Thyroid gland (tissue), 4 donors: Measurements from ENCODE around the gene KLHL36. TPM values are rescaled to one million over a fixed set of nuclear protein-coding genes. Genes with fewer than 3 reads are reported as not detected.
A peak's percentile ranks its signal among the peaks of the same experiment; 100 is the strongest.

ENCODE experiments used
- DNase-seq, 2 donors: peaks; one replicate each; pipeline ENCODE4 v3.0.0-alpha.2; 2019
- H3K27ac ChIP-seq, 3 donors: fragments of 200-600 bp; sonication (generic); 1 replicate in 2 of 3; 2 replicates in 1 of 3; pipeline ENCODE4 v1.5.1; 2016 to 2019; ENCODE audit warnings: mild to moderate bottlenecking in 1 of 3, moderate library complexity in 1 of 3
- H3K27me3 ChIP-seq: fragments of 200-600 bp; sonication (generic); one replicate; pipeline ENCODE4 v1.5.1; 2019
- H3K36me3 ChIP-seq, 2 donors: fragments of 200-600 bp; sonication (generic); one replicate each; pipeline ENCODE4 v1.5.1; 2016 to 2019
- H3K4me1 ChIP-seq, 2 donors: fragments of 200-600 bp; sonication (generic); one replicate each; pipeline ENCODE4 v1.5.1; 2017 to 2019
- H3K4me3 ChIP-seq, 3 donors: fragments of 200-600 bp; sonication (generic); replicated peaks in 1 of 3; 1 replicate in 2 of 3; 2 replicates in 1 of 3; pipeline ENCODE4 v1.5.1; 2016; ENCODE audit warnings: mild to moderate bottlenecking in 1 of 3
- H3K9me3 ChIP-seq: fragments of 200-600 bp; sonication (generic); one replicate; pipeline ENCODE4 v1.5.1; 2017
- POLR2A ChIP-seq, 2 donors: fragments of 450-650 bp; IDR thresholded peaks; one replicate each; pipeline ENCODE4 v1.6.1; 2017; ENCODE audit warnings: antibody characterized with exemption in 2 of 2, mild to moderate bottlenecking in 2 of 2, moderate library complexity in 1 of 2
- WGBS, 2 donors: methylation state at CpG; one replicate each; pipeline ENCODE4 v1.1.5; 2017; 5-methylcytosine and 5-hydroxymethylcytosine counted together
- intact Hi-C: fragments of 100-400 bp; cut with DNase I; formaldehyde crosslinking; loops from one replicate; pipeline ENCODE4 v1.15.1; 2023
- total RNA-seq, 4 donors: library from RNA; depleted of rRNA; stranded (reverse); fragments of >200 nt; gene quantifications; one replicate each; pipeline ENCODE4 v1.2.3, GENCODE V29; 2016
- TF ChIP-seq, protein P1 (sequence below), 6 experiments: fragments of 200-600 bp in 3 of 6; fragments of 450-650 bp in 3 of 6; sonication (generic) in 3 of 6; IDR thresholded peaks; one replicate each; pipeline ENCODE4 v1.5.1; 2016 to 2019; ENCODE audit warnings: antibody characterized with exemption in 6 of 6, mild to moderate bottlenecking in 2 of 6, inconsistent platforms in 1 of 6, moderate library complexity in 1 of 6

The KLHL36 gene
- 100 to 1,000 TPM in 1 of 4 donors, 10 to 100 TPM in 3; 61.7 to 107 (median 78.0) TPM for total RNA-seq

DNA sequence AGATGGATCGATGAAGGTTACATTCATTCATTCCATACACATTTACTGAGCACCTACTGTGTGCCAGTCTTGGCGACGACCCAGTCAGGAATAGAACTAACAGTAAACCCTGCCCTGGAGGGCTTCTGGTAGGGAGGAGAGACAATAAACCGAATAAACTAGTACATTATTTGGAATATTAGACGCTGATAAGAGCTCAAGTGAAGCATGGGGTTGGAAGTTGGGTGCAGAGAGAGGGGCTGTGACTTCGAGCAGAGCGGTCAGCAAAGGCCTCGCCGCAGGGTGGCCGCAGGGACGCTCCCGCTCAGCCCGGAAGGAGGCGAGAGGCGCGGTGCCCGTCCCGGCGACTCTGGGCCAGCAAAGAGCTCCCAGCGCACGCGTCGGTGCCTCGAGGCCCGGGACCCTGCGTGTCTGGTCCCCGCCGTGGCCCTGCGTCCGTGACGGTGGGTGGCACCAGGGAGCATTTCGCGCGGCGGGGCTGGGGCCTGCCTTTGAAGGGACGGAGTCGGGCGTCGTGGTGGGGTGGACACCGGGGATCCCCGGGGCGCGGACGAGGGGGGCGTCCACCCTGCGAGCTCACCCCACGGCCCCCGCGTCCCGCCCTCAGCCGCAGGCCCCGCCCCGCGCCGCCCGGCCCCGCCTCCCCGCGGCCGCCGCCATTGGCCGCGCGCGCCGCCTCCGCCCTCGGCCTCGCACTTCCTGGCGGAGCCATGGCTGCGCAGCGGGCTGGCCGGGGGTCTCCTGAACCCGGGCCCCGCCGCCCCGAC lies at the start of gene KLHL36:
KLHL36 (plus strand) TSS at position 684 of the 767 bp plus-strand sequence. CDS start 2,357 bp downstream, outside the sequence.
- intact Hi-C loops = no loop called here
- Histone ChIP-seq H3K27ac (peak within 1 kb of the TSS; percentile 81 to 86 (median 83)), H3K4me3 (peak within 1 kb of the TSS in 2 of 3 donors; percentile 36 to 48), H3K4me1 (peaks cover 15 to 19% of the 10 kb centered on the region in 2 donors), H3K36me3 (peaks cover 5% of the 10 kb centered on the region in 2 donors), H3K27me3 (no peaks in the 10 kb centered on the region), H3K9me3 (no peaks in the 10 kb centered on the region)
- peak; percentile 53 to 58 for DNase-seq
- no peak for TF ChIP-seq POLR2A (IDR thresholded peaks at IDR 0.05)
- TF ChIP-seq, protein P1, sequence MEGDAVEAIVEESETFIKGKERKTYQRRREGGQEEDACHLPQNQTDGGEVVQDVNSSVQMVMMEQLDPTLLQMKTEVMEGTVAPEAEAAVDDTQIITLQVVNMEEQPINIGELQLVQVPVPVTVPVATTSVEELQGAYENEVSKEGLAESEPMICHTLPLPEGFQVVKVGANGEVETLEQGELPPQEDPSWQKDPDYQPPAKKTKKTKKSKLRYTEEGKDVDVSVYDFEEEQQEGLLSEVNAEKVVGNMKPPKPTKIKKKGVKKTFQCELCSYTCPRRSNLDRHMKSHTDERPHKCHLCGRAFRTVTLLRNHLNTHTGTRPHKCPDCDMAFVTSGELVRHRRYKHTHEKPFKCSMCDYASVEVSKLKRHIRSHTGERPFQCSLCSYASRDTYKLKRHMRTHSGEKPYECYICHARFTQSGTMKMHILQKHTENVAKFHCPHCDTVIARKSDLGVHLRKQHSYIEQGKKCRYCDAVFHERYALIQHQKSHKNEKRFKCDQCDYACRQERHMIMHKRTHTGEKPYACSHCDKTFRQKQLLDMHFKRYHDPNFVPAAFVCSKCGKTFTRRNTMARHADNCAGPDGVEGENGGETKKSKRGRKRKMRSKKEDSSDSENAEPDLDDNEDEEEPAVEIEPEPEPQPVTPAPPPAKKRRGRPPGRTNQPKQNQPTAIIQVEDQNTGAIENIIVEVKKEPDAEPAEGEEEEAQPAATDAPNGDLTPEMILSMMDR (IDR thresholded peaks at IDR 0.05) = peak in 1 of 6 experiments; percentile 24
- WGBS, 2 donors = 17 to 28% methylated on average over 17 to 26 of the region's 77 CpGs

DNA sequence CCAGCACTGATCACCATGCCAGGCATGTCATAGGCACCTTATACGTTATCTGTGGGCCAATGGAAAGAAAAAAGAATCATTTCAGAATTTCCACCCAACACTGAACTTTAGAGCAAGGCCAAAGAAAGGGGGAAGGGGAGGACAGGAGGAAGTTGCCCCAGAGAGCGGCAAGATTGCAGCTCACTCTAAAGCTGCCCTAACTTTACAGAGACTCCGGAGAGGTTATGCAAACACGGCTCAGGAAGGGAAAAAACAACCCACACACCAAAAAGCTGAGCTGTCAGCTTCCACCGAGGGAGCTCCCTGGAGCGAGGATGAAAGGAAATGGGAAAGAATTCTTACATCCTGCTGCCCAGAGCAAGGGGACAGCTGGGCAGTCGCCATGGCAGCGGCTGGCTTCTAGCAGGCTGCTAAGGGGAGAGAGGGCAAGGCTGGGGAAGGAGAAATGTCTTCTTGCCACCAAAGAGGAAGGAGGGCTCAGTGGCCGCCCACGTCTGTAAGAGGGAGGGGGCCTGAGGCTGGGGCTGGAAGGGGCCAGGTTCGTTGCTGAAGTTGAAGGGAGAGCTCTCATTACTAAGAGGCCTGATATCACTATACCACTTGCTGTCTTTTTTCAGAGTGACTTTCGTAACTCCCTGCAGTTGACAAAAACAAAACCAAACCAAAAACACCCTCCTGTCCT lies 48.6 kb upstream of the KLHL36 start:
- H3K4me3 ChIP-seq = peak overlapping the region in 1 of 3 donors; percentile 14
- DNase-seq = peak; percentile 53 to 55
- H3K4me1 ChIP-seq = peaks cover 28 to 53% of the 10 kb centered on the region in 2 donors
- intact Hi-C loops = no loop called here
- 25 to 32% methylated on average over 12 of the region's 12 CpGs for WGBS, 2 donors
- H3K27me3 ChIP-seq = no peaks in the 10 kb centered on the region
- H3K9me3 ChIP-seq = no peaks in the 10 kb centered on the region
- no peaks in the 10 kb centered on the region for H3K36me3 ChIP-seq
- TF ChIP-seq POLR2A (IDR thresholded peaks at IDR 0.05) = peak in 1 of 2 donors; percentile 12
- TF ChIP-seq, protein P1 (IDR thresholded peaks at IDR 0.05) = no peak
- peak overlapping the region; percentile 37 to 81 (median 58) for H3K27ac ChIP-seq

DNA sequence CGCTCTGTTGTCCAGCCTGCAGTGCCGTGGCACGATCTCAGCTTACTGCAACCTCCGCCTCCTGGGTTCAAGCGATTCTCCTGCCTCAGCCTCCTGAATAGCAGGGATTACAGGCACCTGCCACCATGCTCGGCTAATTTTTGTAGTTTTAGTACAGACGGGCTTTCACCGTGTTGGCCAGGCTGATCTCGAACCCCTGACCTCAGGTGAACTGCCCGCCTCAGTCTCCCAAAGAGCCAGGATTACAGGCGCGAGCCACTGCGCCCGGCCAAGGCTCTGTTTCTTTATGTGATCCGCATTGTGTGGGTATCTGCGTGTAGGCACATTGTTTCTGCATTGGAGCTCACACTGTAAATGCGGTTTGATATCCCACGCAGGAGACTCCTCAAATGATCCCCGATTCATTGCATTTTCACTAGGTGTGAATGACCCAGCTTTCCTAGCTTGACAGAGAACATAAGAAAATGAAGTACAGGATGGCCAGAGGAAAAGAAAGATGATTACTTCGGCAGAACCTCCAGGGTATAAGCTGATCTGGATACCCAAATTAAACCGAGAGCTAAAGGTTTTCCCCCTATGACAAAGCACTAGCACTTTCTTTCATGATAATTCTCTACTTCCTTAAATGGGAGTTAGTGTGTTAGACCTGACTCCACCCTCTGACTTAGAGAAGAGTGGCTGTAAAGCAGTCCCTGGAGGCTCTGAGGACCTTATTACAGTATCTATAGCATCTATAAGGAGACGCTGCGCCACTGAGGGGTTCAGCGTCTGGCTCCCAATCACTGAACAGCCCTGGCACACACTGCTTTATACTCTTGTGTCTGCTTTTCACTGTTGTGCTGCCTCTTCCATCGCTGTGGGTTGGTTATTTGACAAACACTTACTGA lies 47.7 kb upstream of the KLHL36 start:
- DNase-seq = no peak
- Histone ChIP-seq H3K36me3 (no peaks in the 10 kb centered on the region), H3K4me3 (no peak overlapping the region), H3K27me3 (no peaks in the 10 kb centered on the region), H3K9me3 (no peaks in the 10 kb centered on the region), H3K4me1 (peaks cover 31 to 56% of the 10 kb centered on the region in 2 donors), H3K27ac (peak overlapping the region in 2 of 3 donors; percentile 37 to 81)
- TF ChIP-seq POLR2A (IDR thresholded peaks at IDR 0.05) = no peak
- TF ChIP-seq, protein P1 (IDR thresholded peaks at IDR 0.05) = no peak
- intact Hi-C loops = no loop called here
- 85 to 89% methylated on average over 25 of the region's 25 CpGs for WGBS, 2 donors

DNA sequence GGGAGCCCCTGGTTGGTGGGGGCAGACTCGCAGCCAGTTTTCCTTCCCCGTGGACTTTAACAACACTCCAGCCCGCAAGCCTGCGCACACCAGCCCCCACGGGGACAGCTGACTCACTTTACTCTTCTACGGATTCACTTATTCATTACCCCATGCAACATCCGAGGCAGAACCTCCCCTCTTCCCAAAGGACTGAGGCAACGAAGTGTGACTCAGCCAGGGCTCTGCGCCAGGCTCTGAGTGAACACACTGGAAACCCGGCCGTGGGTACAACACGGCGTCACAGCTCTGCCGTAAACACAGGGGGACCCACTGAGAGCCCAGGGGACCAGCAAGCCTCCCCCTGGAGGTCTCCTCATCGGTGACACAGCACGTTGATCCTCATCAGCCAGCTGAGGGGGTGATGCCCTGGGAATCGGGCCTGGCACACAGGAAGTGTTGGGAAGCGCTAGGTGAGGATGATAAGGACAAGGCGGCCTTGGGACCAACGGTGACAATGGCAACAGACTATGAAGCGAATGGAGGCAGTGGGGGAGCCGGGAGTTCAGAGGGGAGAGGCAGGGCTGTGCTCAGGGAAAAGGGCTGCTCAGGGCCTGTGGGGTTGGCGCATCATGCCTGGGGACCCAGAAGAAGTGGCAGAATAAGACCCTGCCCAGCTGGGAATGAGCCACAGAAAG lies 45.0 kb upstream of the KLHL36 start:
- H3K4me1 ChIP-seq = peaks cover 43 to 67% of the 10 kb centered on the region in 2 donors

More for the DNA sequence above, 45.0 kb upstream of the KLHL36 start:
- intact Hi-C loops = no loop called here
- H3K27ac ChIP-seq = peak overlapping the region; percentile 29 to 83 (median 82)
- no peak overlapping the region for H3K4me3 ChIP-seq
- H3K36me3 ChIP-seq = no peaks in the 10 kb centered on the region
- H3K27me3 ChIP-seq = no peaks in the 10 kb centered on the region
- H3K9me3 ChIP-seq = no peaks in the 10 kb centered on the region
- 30 to 34% methylated on average over 21 to 23 of the region's 23 CpGs for WGBS, 2 donors
- peak; percentile 84 to 90 for DNase-seq
- TF ChIP-seq, protein P1 (IDR thresholded peaks at IDR 0.05) = no peak
- peak in 1 of 2 donors; percentile 14 for TF ChIP-seq POLR2A (IDR thresholded peaks at IDR 0.05)
